Measurements from ENCODE around the gene CYP4F3.
"Not testable (repeated sequence)": the region's sequence is repeated elsewhere in the genome, so short reads cannot be mapped to it uniquely, and the experiment has no call there.

CYP4F3 gene, protein sequence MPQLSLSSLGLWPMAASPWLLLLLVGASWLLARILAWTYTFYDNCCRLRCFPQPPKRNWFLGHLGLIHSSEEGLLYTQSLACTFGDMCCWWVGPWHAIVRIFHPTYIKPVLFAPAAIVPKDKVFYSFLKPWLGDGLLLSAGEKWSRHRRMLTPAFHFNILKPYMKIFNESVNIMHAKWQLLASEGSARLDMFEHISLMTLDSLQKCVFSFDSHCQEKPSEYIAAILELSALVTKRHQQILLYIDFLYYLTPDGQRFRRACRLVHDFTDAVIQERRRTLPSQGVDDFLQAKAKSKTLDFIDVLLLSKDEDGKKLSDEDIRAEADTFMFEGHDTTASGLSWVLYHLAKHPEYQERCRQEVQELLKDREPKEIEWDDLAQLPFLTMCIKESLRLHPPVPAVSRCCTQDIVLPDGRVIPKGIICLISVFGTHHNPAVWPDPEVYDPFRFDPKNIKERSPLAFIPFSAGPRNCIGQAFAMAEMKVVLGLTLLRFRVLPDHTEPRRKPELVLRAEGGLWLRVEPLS

DNA sequence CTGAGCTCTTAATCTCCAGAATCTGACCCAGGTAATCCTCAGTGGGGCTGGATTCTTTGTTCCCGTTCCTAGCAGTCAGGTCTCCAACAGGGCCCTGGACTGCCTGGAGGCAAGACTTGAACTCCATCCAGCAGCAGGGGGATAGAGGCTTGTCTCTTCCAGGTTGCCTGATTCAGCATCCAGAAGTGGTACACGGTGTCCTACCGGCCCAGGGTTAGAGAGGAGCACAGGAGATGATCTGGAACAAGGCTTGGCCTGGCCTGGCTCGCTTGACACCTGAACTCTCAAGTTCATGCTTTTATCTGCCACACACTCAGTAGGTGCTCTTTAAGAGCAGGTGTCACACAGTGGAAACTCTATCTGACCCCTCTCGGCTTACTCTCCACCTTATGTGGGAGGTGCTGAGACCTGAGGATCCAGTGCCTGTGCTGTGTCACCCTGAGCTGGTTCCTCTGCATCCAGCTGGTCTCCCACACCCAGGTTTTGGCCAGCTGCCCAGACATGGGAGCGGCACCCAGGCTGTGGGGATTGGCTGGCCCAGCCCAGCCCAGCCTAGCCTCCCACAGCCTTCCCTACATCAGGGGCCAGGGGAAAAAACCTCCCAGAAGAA lies at the start of gene CYP4F3:
Gene CYP4F3 (plus strand): TSS at position 604 of the 610 bp plus-strand sequence. CDS start 519 bp downstream, outside the sequence.
- no peak for DNase-seq (ENCODE audit: low read depth)

- no peak for DNase-seq (ENCODE audit: low read depth)
These were observed 48.9 kb upstream of the CYP4F3 start for GRCh38 chr19:15591796-15592195.

- not testable (repeated sequence) for DNase-seq (ENCODE audit: low read depth)
These were observed 48.2 kb upstream of the CYP4F3 start for GRCh38 chr19:15592506-15592905.

GRCh38 chr19:15593766-15594165 lies 46.9 kb upstream of the CYP4F3 start:
- not testable (repeated sequence) for DNase-seq (ENCODE audit: low read depth)

- no peak for DNase-seq (ENCODE audit: low read depth)
These were observed 45.6 kb upstream of the CYP4F3 start for GRCh38 chr19:15595069-15595468.

DNA sequence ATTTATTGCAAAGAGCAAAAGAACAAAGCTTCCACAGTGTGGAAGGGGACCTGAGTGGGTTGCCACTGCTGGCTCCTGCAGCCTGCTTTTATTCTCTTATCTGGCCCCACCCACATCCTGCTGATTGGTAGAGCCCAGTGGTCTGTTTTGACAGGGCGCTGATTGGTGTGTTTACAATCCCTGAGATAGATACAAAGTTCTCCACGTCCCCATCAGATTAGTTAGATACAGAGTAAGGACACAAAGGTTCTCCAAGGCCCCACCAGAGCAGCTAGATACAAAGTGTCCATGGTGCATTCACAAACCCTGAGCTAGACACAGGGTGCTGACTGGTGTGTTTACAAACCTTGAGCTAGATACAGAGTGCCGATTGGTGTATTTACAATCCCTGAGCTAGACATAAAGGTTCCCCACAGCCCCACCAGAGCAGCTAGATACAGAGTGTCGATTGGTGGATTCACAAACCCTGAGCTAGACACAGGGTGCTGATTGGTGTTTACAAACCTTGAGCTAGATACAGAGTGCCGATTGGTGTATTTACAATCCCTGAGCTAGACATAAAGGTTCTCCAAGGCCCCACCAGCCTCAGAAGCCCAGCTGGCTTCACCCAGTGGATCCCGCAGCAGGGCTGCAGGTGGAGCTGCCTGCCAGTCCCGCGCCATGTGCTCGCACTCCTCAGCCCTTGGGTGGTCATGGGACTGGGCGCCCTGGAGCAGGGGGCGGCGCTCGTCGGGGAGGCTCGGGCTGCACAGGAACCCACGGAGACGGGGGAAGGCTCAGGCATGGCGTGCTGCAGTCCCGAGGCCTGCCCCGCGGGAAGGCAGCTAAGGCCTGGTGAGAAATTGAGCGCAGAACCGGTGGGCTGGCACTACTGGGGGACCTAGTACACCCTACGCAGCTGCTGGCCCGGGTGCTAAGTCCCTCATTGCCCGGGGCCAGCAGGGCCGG lies 32.4 kb upstream of the CYP4F3 start:
- DNase-seq (ENCODE audit: low read depth) = not testable (repeated sequence)

DNA sequence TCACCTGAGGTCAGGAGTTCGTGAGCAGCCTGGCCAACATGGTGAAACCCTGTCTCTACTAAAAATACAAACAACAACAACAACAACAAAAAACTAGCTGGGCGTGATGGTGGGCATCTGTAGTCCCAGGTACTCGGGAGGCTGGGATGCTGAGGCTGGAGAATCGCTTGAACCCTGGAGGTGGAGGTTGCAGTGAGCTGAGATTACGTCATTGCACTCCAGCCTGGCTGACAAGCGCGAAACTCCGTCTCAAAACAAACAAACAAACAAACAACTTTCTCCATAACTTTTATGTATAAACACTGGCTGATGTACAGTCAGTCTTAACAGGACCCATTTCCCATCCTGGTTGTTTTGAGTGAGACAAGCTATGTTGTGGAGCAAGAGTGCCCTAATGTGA lies 31.4 kb upstream of the CYP4F3 start:
- no peak for DNase-seq (ENCODE audit: low read depth)

DNA sequence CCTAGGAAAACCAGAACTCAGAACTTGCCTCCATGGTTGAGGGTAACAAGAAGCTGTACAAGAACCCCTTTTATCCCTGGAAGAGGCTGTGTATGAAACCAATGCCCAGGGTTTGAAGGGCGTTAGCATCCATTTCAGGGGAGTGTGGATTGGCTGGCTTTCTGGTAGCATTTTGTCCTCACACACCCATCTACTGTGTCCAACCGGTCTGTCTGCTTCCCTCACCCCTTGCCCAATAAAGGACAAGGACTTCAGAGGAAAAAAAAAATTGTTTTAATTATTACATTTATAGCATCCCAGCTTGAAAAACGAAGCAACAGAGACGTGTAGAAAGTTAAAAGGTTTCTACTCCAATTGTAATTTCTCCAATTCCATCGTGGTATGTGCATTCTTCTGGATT lies 28.4 kb upstream of the CYP4F3 start:
- DNase-seq (ENCODE audit: low read depth) = no peak

GRCh38 chr19:15613338-15613737 lies 27.4 kb upstream of the CYP4F3 start:
- DNase-seq (ENCODE audit: low read depth) = no peak

DNA sequence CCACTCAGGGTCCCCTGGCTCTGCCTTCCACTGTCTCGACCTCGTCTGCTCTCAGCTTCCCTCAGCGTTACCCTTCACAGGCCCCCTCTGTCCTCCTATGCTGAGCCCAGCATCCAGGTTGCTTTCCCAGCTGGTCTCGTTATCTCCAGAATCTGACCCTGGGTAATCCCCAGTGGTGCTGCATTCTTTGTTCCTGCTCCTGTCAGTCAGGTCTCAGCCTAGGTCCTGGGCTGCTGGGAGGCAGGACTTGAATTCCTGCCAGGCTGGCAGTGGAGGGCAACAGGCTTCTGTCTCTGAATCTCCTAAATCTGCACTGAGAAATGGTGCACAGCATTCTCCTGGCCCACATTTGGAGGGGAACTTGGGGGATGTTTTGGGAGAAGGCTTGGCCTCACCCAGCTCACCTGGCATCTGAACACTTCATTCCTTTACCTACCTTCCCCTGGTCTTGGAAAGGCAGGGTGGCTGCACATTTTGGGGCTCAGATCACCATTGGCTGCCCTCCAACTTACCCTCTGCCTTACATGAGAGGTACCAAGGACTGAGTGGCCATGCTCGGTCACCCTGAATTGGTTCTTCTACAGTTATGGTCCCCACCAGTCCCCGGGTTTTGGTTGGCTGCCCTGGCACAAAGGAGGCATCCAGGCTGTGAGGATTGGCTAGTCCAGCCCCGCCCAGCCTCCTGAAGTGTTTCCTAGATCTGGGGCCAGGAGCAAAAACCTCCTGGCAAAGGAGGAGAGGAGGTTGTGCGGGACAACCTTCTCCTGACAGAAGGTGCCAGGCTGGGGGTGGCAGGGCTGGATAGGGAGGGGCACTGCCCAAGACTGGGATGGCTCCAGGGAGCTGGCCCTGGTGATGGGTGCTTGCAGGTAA lies 26.0 kb upstream of the CYP4F3 start, which contains the start of gene CYP4F8:
Gene CYP4F8 (plus strand): TSS at position 712 of the 873 bp plus-strand sequence. CDS start 399 bp downstream, outside the sequence.
- no peak for DNase-seq (ENCODE audit: low read depth)

GRCh38 chr19:15615526-15615925 lies 25.2 kb upstream of the CYP4F3 start:
- no peak for DNase-seq (ENCODE audit: low read depth)

DNA sequence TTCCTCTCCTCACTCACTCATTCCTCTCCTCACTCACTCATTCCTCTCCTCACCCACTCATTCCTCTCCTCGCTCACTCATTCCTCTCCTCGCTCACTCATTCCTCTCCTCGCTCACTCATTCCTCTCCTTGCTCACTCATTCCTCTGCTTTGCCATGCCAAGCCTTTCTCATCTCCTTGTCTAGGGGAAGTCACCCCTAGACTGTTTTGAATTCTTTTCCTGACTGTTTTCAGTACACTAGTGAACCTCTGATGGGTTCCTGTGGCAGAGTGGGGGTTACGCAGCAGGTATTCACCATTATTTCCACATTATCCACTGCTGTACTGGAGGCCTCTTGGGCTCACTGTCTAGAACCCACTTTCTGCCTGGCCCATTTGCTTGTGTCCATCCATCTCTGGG lies 24.5 kb upstream of the CYP4F3 start:
- no peak for DNase-seq (ENCODE audit: low read depth)

DNA sequence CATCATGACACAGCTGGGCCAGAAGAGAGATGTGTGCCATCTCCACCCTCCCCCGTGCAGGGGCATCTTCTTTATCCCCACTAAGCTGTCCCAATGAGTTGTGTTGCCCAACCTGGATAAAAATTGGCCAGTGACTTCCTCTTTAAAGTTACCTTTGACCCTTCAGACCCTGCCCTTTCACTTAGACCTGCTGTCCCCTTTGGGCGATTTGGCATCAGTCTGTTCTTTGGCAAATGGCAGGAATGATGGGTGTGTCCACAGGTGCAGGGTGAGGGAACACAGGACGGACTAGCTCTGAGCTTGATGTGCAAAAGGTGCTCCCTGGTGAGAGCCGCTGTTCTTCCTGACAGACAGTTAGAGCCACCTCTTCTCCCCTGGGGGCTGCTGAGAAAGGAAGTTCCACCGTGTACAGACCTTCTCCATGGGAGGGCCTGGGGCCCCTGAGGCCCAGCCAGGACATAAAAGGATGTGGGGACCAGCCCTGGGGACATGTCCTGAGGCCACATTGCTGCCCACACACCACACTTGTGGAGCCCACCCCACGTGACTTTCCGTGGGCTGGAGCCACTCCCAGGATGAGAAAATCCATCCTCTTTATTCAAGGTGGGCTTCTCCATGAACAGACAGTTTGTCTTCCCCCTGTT lies 23.9 kb upstream of the CYP4F3 start:
- no peak for DNase-seq (ENCODE audit: low read depth)

- DNase-seq (ENCODE audit: low read depth) = no peak
These were observed 22.4 kb upstream of the CYP4F3 start for GRCh38 chr19:15618321-15618720.

- no peak for DNase-seq (ENCODE audit: low read depth)
These were observed 18.9 kb upstream of the CYP4F3 start for GRCh38 chr19:15621801-15622200.

- no peak for DNase-seq (ENCODE audit: low read depth)
These were observed 17.7 kb upstream of the CYP4F3 start for GRCh38 chr19:15622991-15623390.

DNA sequence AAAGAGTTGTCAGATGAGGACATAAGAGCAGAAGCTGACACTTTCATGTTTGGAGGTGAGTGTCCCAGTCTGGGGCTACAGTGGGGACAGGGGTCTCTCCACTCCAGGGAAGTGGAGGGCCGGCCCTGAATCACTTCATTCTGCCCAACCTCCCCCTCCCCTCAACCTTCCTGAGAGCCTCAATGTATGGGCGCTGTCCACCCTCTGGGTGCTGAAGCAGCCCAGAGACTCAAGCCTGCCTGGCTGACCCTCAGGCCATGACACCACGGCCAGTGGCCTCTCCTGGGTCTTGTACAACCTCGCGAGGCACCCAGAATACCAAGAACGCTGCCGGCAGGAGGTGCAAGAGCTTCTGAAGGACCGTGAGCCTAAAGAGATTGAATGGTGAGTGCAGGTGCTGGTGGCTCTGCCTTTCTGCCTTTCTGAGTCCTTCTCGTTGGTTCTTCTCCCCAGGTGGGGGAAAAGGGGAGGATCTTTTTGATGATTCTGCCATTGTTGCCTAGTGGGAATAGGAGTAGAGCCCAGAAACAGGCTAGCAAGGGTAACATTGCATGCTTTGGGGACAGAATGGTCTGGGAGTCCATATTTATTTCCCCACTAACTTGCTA lies 16.9 kb upstream of the CYP4F3 start:
- no peak for DNase-seq (ENCODE audit: low read depth)

DNA sequence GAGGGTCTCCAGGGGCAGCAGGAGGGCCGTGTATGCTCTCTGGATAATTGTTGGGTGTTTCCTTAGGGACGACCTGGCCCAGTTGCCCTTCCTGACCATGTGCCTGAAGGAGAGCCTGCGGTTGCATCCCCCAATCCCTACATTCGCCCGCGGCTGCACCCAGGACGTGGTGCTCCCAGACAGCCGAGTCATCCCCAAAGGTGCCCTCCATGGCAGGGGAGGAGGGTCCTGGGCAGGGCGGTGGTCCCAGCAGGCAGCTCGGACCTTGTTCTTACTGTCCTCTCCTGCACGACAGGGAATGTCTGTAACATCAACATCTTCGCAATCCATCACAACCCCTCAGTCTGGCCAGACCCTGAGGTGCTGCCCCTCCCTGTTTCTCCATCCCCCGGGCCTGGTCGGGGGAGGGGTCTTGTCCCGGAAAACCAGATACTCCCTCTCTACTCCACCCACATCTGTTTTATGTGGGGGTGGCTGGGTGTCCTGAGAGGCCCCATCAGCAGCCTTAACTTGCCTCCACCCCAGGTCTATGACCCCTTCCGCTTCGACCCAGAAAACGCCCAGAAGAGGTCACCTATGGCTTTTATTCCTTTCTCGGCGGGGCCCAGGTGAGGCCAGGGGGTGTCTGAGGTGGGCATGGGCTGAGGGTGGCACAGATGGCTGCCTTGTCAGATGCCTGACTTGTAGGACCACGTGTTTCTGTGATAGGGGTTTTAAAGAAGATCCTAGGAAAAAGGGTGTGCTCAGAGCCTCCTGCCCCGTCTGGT lies 12.3 kb upstream of the CYP4F3 start:
- no peak for DNase-seq (ENCODE audit: low read depth)

Data from fibroblast of gingiva (primary cell).